GM21723 (cell line): ENCODE data around the gene GNAO1.
"Not testable (repeated sequence)": the region's sequence is repeated elsewhere in the genome, so short reads cannot be mapped to it uniquely, and the experiment has no call there.

Source experiments
- ATAC-seq: cut with Tn5 transposase; IDR thresholded peaks from one replicate; pipeline ENCODE4 v1.9.1; 2021; ENCODE audit warnings: mild to moderate bottlenecking, moderate library complexity; ENCODE audit not compliant: unreplicated experiment

GNAO1 gene

GRCh38 chr16:56379044-56379443, 187.8 kb downstream of the GNAO1 start:
- ATAC-seq, result not testable (repeated sequence)

- ATAC-seq, result not testable (repeated sequence)
These were observed 189.6 kb downstream of the GNAO1 start for GRCh38 chr16:56380778-56381485.

GRCh38 chr16:56382459-56382858, 191.2 kb downstream of the GNAO1 start:
- ATAC-seq, result no peak

- ATAC-seq, result no peak
These were observed 191.6 kb downstream of the GNAO1 start for GRCh38 chr16:56382901-56383355.

- ATAC-seq, result no peak
These were observed 192.9 kb downstream of the GNAO1 start for GRCh38 chr16:56384074-56384721.

- no peak for ATAC-seq
These were observed 196.1 kb downstream of the GNAO1 start for GRCh38 chr16:56387396-56387795.

- no peak for ATAC-seq
These were observed 196.9 kb downstream of the GNAO1 start for GRCh38 chr16:56388209-56388608.

GRCh38 chr16:56389554-56389953, 198.3 kb downstream of the GNAO1 start:
- no peak for ATAC-seq

- ATAC-seq, result not testable (repeated sequence)
These were observed 205.4 kb downstream of the GNAO1 start for GRCh38 chr16:56396724-56397123.

- no peak for ATAC-seq
These were observed 207.8 kb downstream of the GNAO1 start for GRCh38 chr16:56399047-56399446.

- no peak for ATAC-seq
These were observed 208.2 kb downstream of the GNAO1 start for GRCh38 chr16:56399486-56399885.

GRCh38 chr16:56400458-56400857, 209.2 kb downstream of the GNAO1 start:
- no peak for ATAC-seq

GRCh38 chr16:56401482-56401881, 210.2 kb downstream of the GNAO1 start:
- no peak for ATAC-seq

- no peak for ATAC-seq
These were observed 214.8 kb downstream of the GNAO1 start for GRCh38 chr16:56405977-56406672.
